Activated CD4-positive, alpha-beta T cell treated with anti-CD3 and anti-CD28 coated beads, Interleukin-10, Interleukin-2, amounts not matched to agents 100 ng/mL and 50 ng/mL, durations not matched to agents 16 hours and 8 hours (primary cell): ENCODE results near the gene TESK2.

Source experiments
- DNase-seq: peaks from one replicate; pipeline ENCODE4 v3.0.0-alpha.2; 2020

Gene TESK2

GRCh38 chr1:45465277-45465676 lies 25.7 kb downstream of the TESK2 start:
- DNase-seq: no peak

GRCh38 chr1:45458894-45459293 lies 32.1 kb downstream of the TESK2 start:
- no peak for DNase-seq

- DNase-seq: no peak
Measured at GRCh38 chr1:45456531-45456930, 34.4 kb downstream of the TESK2 start.

- no peak for DNase-seq
Measured at GRCh38 chr1:45455162-45455561, 35.8 kb downstream of the TESK2 start.

GRCh38 chr1:45454464-45454863 lies 36.5 kb downstream of the TESK2 start:
- no peak for DNase-seq

GRCh38 chr1:45452503-45452902 lies 38.5 kb downstream of the TESK2 start:
- DNase-seq: no peak

- DNase-seq: no peak
Measured at GRCh38 chr1:45448357-45448756, 42.6 kb downstream of the TESK2 start.

GRCh38 chr1:45446950-45447672 lies 43.9 kb downstream of the TESK2 start:
- no peak for DNase-seq

- no peak for DNase-seq
Measured at GRCh38 chr1:45446530-45446929, 44.4 kb downstream of the TESK2 start.

GRCh38 chr1:45444609-45445131 lies 46.3 kb downstream of the TESK2 start:
- DNase-seq: no peak

- DNase-seq: no peak
Measured at GRCh38 chr1:45443580-45444446, 47.1 kb downstream of the TESK2 start.

- no peak for DNase-seq
Measured at GRCh38 chr1:45442272-45442671, 48.7 kb downstream of the TESK2 start.

- no peak for DNase-seq
Measured at GRCh38 chr1:45437323-45437722, 53.6 kb downstream of the TESK2 start.

GRCh38 chr1:45430490-45430889 lies 60.5 kb downstream of the TESK2 start:
- no peak for DNase-seq

GRCh38 chr1:45429561-45430159 lies 61.3 kb downstream of the TESK2 start:
- DNase-seq: no peak

GRCh38 chr1:45423906-45424678 lies 66.9 kb downstream of the TESK2 start:
- DNase-seq: no peak

GRCh38 chr1:45421935-45422334 lies 69.0 kb downstream of the TESK2 start:
- no peak for DNase-seq

GRCh38 chr1:45414746-45415145 lies 76.2 kb downstream of the TESK2 start:
- DNase-seq: no peak

GRCh38 chr1:45412899-45413298 lies 78.1 kb downstream of the TESK2 start:
- no peak for DNase-seq

GRCh38 chr1:45411510-45411899 lies 79.5 kb downstream of the TESK2 start:
- DNase-seq: no peak

- DNase-seq: no peak
Measured at GRCh38 chr1:45410850-45411509, 80.0 kb downstream of the TESK2 start.

GRCh38 chr1:45409276-45409675 lies 81.7 kb downstream of the TESK2 start:
- DNase-seq: peak; percentile 23
